Stimulated activated CD4-positive, alpha-beta T cell treated with anti-CD3 and anti-CD28 coated beads, Interleukin-1b, Interleukin-23, amount 100 ng/mL, for 48 hours (primary cell): ENCODE data around the gene ZNF236.
"Not testable (repeated sequence)": the region's sequence is repeated elsewhere in the genome, so short reads cannot be mapped to it uniquely, and the experiment has no call there.

Source experiments
- DNase-seq: peaks from one replicate; pipeline ENCODE4 v3.0.0-alpha.2; 2020

Gene ZNF236

GRCh38 chr18:77012806-77013541 is 190.6 kb downstream of the ZNF236 start:
- DNase-seq, result no peak

GRCh38 chr18:77013811-77014521 is 191.6 kb downstream of the ZNF236 start:
- DNase-seq, result no peak

- no peak for DNase-seq
Measured at GRCh38 chr18:77014538-77014937, 192.2 kb downstream of the ZNF236 start.

- no peak for DNase-seq
Measured at GRCh38 chr18:77015169-77015568, 192.8 kb downstream of the ZNF236 start.

GRCh38 chr18:77015771-77016710 is 193.7 kb downstream of the ZNF236 start:
- DNase-seq, result no peak

- DNase-seq, result no peak
Measured at GRCh38 chr18:77016936-77017335, 194.6 kb downstream of the ZNF236 start.

GRCh38 chr18:77017355-77017754 is 195.0 kb downstream of the ZNF236 start:
- no peak for DNase-seq

- DNase-seq, result not testable (repeated sequence)
Measured at GRCh38 chr18:77018650-77019049, 196.3 kb downstream of the ZNF236 start.

GRCh38 chr18:77019641-77020040 is 197.3 kb downstream of the ZNF236 start:
- no peak for DNase-seq
